ENCODE data around the gene TPRG1.
"Not testable (repeated sequence)": the region's sequence is repeated elsewhere in the genome, so short reads cannot be mapped to it uniquely, and the experiment has no call there.

The TPRG1 gene

DNA sequence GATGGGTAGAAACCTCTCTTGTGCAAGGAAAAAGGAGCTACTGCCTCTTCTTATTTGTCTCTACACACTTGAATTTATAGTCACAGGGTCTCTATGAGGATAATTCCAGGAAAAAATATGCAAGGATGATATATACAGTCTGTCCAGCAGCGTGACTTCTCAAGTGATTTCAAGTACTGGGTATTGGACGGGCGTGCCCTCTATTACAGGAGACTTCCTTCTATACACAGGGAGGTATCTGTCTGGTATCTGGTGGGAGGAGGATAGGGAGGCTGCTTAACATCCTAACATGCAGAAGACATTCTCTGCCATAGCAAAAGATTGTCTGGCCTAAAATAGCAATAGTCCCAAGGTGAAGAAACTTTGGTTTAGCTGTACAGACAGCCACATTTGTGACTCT is 146.1 kb downstream of the TPRG1 start:
- DNase-seq = no peak

DNA sequence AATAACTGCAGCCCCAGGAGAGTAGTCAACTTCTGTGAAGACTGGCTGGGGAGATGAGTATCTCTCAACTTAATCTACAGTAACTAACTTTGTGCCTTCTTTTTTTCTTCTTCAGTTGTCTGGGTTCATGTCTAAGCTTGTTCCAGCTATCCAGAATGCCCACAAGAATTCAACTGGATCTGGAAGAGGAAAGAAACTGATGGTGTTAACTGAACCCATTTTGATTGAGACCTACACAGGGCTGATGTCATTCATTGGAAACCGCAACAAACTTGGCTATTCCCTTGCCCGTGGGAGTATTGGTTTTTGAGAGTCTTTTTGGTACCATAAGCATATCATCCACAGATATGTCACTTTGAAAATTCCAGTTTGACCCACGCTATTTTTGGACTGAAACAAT is 148.7 kb downstream of the TPRG1 start:
- DNase-seq = no peak

DNA sequence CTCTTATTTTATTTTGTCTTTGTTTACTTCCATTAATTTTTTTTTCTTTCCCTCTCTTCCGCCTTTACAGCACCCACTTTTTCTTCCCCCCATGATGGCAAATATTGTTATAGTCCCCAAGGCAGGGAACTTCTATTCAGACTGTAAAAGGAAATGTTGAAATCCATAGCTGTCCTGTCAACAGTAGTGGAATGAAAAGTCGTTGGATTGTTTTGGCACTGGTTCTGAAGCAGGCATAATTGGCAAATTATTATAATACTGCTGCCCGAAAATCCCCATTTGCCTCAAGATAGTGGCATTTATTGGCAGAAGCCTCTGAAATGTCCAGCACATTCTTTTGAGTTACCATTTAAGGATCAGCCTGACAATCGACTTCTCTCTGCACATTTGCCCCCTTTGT is 150.6 kb downstream of the TPRG1 start:
- DNase-seq = no peak

DNA sequence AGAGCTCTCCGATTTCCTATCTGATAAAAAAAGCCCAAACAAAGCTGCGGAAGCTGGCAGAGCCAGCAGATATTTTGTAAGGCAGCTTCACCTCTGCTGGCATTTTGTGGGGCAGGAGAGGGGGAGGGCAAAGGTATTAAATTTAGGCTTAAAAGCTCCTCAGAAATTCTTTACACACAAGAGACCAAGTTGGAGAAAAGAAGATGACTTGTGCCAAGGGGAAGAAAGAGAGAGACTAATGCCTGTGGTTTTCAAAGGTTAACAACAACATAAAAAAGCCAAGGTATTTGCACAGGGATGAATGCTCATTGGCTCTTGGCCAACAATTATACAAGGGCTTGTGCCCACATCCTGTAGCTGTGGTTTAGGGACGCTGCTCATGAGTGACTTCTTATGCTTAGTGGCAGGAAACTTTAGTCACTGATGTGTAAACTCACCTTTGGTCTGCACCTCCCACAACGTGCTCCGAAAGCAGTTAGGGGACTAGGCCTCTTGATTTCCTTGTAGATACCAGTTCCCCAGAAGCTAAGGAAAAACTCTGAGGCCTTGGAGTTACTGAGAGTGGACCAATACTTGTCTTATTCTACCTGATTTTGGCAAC is 152.9 kb downstream of the TPRG1 start:
- DNase-seq = peak; percentile 46 to 99 (median 72)

DNA sequence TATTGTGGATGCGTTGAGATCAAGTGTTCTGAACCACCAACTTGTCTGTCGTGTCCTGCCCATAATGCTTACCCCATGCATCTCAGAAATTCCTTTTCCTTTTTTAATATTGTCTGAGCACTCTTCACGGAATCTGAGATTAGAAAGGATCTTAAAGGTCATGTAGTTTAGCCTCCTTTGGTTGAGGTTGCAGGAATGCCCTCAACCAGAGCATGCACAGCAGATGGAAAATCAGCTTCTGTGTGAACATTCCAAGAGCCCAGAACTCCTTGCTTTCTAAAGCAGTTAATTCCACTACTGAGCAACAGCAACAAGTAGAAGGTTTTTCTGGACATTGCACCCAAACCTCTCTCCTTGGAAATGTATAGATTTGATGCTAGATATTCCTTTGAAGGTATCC is 153.7 kb downstream of the TPRG1 start:
- DNase-seq = no peak

DNA sequence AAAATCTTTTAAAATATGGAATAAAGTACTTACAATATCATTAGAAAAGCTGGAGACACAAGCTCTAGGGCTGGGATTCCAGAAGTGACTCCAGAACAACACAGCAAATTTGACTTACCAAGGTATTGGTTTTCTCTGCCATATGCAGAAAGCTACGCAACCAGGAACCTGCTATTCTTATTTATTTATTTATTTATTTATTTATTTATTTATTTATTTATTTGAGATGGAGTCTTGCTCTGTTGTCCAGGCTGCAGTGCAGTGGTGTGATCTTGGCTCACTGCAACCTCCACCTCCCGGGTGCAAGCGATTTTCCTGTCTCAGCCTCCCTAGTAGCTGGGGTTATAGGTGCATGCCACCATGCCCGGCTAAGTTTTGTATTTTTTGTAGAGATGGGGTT is 157.9 kb downstream of the TPRG1 start:
- not testable (repeated sequence) for DNase-seq

DNA sequence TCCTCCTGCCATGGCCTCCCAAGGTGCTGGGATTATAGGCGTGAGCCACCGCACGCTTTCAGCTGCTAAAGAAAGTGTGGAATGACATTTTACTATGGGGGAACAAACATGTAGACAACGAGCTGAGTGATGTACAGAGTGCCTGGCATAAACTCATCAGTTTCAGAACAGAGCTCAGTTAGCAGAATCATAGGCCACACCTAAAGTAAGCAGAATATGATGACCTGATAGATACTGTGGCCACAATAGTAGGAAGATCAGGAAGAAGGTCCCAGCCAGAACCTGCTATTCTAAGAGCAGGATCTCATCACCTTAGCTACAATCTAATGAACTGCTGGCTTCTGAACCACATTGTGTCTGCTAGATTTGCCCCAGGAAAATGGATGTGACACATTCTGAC is 158.3 kb downstream of the TPRG1 start:
- no peak for DNase-seq

DNA sequence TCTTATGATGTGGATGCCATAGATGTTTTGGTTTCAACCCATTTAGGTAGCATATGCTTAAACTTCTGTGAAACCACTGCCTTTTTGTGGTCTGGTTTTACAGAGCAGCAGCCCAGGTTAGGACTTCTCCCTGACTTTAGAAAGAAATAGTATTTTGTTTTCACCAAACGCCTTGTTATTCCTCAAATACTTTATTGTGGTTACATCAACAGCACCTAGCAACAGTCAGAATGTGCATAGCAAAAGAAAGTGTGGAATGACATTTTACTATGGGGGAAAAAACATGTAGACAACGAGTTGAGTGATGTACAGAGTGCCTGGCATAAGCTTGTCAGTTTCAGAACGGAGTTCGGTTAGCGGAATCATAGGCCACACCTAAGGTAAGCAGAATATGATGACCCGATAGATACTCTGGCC is 159.2 kb downstream of the TPRG1 start:
- peak in 1 of 5 donors; percentile 69 for DNase-seq

DNA sequence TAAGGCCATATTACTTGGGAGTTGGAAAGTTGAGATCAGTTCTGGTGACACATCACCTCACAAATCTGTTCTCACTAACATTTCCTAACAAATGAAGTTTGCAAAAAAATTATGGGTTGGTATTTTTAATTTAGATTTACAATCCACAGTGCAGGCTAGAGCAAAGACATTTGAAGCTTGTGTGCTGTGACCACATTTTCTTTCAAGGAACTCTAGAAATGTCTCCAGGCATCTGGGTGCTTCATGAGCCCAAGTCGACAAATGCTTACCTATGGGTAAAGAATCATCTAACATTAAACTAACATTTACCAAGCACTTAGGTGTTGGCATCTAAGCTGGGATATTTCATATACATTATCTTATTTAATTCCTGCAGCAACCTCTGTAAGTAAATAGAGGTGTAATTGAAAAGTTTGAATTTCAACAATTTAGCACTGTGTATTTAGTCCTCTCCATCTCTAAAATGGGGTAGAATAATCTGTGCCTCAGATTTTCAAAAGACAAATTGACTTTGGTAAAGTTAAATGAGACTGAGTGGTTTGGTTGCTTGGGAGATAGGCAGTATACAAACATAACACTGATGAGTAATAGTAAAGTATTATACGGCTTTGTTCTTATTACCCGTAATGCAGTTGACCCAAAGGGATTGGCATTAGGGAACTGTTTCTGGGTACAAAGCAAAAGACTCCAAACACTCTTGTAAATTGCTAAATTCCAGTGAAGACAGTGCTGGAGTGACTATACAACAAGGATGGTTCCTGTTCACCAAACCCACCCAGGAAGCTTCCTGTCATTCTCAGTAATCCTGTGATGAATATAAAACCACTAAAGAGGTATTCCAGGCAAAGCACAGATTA is 162.5 kb downstream of the TPRG1 start:
- no peak for DNase-seq

DNA sequence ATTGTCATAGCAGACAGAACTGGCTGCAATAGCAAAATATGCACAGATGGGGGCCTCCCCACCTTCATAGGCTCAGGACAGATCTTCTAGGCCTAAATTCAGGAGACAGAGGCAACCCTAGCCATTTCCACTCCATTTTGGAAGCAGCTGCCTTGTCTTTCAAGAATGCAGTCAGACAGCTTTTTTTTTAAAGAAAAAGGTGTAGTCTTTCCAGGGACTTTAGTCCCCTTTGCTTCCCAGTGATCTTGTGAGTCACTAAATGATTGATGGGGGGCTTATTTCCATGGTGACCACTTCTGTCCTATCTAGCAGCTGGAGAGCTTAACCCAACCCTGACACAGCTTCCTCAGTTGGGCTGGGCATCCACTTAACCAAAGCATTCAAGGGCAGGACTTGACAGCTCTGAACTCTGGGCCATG is 165.9 kb downstream of the TPRG1 start:
- DNase-seq = no peak

DNA sequence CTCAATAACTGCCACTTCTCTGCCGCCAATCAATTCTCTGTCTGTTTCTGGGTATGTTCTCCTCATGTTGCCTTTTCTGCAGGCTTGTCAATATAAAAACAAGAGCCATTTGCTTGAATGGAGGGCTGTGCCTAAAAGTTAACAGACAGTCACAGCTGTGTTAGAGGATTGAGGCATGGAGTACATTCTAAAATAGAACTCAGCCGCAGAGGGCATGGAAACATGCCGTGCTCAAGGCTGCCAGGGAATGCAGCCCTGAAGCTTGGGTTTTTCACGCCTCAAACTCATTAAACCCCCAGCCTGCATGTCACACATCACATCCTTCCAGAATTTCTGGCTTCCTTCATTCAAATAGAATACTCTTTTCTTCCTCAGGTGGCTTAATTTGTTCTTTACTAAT is 166.6 kb downstream of the TPRG1 start:
- DNase-seq = no peak

DNA sequence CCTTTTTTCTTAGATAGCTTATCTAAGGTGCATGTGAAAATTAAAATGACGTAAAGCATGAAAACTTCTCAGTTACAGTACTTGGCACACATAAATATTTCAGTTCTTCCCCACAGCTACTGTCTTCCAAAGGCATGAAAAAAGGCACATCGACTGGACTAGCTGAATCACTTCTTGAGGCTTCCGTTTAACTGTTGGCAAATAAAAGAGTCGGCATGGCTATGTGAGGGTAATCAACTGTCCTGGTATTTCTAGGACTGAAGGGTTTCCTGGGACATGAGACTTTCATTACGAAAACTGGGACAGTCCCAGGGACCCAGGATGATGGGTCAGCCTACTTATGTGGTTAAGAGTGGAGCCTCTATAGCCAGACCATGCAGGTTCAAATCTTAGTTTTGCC is 168.2 kb downstream of the TPRG1 start:
- no peak for DNase-seq

DNA sequence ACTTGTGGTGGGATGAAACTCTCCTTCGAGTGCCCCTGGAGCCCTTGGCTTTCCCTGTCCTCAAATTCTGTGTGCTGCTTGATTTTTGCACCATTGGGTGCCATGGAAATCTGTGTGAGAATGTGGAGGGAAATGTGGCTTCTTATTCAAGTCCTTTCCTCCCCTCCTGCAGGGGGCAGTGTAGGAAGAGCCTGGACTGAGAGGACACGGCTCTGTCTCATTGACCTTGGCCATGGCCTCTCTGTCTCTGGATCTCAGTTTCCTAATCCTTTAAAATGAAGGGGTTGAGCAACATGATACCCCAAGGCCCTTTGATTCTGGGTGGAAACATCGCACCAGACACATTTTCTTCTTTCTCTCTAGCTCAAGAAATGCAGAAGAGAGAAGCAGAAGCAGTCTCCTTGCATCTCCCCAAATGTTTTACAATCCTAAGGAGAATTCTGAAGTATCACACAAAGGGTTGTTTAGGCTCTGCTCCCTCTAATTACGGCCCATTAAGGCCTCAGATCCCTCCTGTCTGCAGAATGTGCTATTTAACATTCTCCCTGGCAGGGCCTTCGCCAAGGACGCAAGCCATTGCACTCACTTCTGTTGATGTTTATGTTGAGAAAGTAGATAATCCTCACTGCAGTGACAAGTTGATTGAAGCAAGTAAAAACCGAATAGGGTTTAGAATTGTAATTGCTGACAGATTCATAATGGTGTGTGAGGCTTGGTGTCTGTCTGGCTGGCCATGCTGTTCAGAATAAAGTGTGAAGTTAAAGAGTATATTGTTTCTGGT is 169.1 kb downstream of the TPRG1 start:
- no peak for DNase-seq

DNA sequence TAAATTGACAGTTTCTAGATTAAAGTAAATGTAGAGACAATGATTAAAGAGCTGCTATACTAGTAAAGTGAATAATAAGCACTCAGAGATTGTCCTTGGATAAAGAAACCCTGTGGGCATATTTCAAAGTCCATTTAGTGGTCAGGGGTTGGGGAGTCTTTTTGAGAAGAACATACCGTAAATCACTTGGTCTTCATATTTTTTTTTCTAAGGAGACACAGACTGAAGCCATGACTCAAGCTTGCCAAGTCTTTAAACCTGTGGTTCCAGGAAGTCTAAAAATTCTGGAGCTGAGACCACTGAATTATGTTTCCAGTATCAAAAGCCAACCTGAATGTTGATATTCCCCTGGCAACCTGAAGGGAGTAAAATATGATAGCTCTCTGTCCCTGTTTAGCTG is 171.0 kb downstream of the TPRG1 start:
- DNase-seq = no peak

DNA sequence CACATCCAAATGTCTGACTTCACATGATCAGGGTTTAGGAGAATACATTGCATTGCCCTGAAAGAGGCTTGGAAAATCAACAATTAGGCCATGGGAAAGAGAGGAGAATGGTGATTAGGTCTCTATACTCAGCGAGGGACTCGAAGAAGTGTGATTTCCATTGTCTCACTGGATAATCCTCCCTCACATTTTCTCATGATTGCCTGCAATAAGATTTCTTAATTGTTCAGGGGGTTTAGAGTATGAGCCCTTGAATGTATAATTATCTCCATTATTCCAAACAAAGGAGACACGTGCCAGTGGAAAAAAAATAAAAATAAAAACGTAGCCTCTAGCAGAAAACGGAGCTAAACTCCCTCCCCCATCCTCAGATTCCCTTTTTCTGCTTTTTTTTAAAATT is 173.2 kb downstream of the TPRG1 start:
- DNase-seq = no peak

DNA sequence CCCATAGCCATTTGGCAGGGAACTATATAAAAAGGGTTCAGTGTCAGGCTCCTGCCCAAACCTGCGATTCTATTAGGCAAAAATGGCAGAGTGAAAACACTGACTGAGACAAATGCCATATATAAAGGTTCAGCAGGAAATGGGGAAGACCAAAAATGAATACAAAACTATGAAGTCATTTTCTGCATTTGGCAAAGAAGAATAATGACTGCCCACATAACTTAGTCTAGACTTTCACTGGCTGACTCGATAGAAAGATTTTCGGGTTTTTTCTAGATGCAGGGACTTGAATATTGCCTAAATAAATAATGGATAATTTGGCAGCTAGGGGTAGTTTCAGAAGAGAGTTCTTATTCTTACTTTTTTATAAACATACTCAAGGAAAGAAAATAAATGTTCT is 178.0 kb downstream of the TPRG1 start:
- no peak for DNase-seq

DNA sequence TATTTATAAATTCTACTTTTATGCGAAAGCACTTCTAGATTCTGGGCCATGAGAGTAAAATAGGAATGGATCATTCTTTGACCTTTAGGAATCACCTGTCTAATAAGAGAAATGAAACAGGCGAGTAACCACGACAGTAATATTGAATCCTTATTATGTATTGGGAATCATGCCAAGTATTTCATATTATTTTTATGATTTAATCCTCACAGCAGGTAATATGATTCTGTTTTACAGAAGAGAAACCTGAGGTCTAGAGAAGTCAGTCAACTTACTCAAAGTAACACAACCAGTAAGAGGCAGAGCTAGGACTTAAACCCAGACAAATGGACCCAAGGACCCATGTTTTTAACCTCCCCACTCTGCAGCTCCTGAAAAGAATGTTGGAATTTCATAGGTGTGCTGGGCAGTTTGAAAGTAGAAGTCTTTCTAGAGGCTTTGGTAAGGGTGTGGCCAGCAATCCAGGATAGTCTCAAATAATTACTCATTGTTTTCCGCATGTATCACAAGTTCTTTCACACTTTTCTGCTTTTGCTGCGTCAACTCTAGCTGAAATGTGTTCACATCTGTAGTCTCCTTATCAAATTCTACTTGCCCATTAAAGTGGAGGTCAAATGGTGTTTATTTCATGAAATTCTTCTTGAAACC is 181.7 kb downstream of the TPRG1 start:
- no peak for DNase-seq

DNA sequence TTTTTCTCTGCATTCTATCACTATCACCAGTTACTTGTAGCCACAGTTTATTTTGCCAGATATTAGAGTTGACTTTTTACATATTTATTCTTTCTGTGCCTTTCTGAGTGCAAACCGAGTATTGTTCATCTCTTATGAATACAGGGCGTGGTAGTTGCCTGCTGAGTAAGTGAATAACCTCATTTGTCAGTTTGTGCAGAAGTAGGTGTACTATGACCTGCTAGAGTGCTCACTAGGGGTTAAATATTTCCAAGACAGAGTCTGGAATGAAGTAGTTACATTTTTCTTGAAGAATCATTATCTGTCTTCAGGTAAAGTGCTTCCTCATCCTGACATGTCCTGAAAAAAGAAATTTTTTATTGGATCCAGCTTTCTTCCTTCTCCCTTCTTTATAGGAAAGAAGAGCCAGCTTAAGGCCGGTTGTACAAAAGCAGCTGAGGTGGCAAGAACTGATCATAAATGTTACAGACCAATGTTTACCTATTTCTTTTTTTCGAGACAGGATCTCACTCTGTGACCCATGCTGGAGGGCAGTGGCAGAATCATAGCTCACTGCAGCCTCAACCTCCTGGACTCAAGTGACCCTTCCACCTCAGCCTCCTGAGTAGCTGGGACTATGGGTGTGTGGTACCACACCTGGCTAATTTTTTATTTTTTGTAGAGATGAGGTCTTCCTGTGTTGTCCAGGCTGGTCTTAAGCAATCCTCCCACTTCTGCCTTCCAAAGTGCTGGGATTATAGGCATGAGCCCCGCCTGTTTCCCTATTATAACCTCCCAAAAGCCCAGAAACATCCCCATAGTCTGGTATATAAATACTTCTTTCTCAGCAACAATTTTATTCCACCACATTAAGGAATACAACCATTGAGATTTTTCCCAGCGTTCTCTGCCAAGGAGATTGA is 182.5 kb downstream of the TPRG1 start:
- no peak for DNase-seq

DNA sequence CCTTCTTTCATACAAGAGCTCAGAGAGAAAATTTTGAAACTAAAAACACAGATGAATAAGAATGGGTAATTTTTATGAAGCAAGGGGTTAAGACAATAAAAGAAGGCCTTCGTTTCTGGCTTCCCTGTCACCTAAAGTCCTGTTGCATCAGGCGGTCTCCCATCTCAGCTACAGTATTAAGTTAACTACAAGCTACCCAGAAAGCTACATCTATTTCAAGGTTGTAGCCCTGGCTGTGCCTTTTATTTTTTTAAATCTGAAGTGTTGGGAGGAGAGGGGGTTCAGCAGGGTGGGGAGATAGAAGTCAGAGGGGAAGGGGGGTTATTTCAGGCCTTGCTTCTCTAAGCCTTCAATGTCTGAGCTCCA is 183.3 kb downstream of the TPRG1 start:
- DNase-seq = no peak

DNA sequence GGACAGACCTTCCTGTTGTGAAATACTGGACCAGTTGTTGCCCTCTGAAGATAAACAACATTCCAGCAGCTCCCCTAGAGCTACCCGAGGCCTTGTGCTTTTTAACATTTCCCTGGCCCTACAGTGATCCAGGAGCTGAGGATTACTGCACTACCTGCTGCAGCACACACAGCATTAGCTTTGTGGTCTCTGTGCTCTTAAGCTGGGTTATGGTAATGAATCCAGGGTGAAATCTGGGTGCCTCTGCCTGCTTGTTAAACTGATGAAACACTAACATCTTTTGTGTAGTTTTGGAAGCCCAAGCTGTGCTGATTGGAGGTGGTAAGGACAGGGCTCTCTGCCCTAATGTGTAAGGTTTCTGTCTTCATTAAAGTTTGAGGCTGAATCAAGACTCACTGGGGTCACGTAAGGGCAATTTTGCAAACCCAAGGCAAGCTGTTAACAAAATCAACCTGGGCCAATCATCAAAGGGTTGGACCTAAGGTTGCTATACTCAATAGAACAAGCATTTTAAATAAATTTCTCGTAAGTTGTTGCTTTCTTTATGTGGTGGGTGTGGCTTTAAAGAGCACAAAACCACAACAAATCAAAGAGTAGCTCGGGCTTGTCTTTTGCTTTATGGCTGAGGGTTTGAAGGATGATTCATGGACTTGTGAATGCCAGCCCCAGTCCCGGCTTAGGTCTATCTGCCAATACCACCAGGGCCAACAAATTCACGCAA is 183.9 kb downstream of the TPRG1 start:
- DNase-seq = peak in 4 of 5 donors; percentile 11 to 85 (median 18)

DNA sequence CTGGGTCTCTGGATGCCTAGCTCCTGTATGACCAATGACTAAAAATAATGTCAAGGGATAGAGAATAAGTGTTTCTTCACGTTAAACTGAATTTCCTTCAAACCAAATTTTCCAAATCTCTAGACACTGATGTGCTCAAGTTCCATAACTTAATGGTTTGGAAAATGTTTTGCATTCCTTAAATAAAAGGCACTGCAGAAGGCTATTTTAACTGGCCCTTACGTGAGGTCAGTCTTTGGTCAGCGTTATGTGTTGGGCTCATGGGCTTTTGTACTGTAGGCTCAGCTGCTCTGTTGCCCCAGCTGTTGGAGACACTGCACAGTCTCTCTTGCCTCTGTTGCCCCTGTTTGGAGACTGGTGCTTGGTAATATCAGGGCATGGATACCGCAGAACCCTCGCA is 188.5 kb downstream of the TPRG1 start:
- no peak for DNase-seq

Measured in T-helper 1 cell (primary cell).